ENCODE results near the gene LARGE2. TPM values are rescaled to one million over a fixed set of nuclear protein-coding genes. Genes with fewer than 3 reads are reported as not detected.

The LARGE2 gene
- total RNA-seq, 1 experiment from 2014 or later, result 108 TPM

DNA sequence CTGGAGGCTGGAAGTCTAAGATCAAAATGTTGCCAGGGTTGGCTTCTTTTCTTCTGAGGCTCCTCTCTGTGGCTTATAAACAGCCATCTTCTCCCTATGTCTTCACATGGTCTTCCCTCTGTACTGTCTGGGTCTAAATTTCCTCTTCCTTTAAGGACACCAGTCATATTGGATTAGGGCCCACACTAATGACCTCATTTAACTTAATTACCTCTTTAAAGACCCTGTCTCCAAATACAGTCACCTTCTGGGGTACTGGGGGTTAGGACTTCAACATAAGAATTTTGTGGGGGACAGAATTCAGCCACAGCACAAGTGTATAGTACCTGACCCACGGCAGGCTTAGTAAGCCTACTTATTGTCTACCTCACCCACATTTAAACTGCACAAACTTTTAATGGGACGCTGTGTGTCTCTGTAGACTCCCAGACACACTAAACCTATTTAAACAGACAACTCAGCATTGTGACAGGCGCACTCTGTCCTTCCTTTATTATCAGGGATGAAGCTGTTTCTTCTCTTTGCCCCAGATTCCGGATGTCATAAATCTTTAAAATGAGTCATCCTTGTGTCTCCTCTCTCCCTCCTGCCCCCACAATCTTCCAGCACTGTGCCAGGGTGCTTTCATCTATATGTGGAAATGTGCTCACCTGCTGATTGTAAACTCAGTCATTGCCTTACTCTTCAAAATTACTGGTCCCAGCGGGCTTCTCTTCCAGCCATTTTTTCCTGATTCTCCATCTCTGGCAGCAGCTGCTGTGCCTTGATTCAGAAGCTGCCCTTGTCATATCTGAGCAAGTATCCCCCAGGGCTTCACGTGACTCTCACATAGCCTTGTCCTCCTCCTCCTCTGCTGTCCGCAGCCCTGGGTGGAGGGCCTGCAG lies 42.4 kb upstream of the LARGE2 start:
- H4K91ac ChIP-seq (ENCODE audit: insufficient read length, low read depth, low read length), result no peak overlapping the region
- no peak for DNase-seq
- H3K9ac ChIP-seq (ENCODE audit: extremely low read depth, insufficient read length, low read length), result no peak overlapping the region
- Mint-ChIP-seq H3K9me3 (no peaks in the 10 kb centered on the region), H3K4me1 (peaks cover 21 to 26% of the 10 kb centered on the region in 2 experiments), H3K4me3 (no peak overlapping the region), H3K27ac (no peak overlapping the region; a peak in 1 of 7 replicates), H3K36me3 (ENCODE audit: insufficient read depth in 1 of 3, low read depth in 3 of 3) (peaks cover 0 to 14% (median 1%) of the 10 kb centered on the region in 3 experiments; a peak in 3 of 7 replicates), H3K27me3 (ENCODE audit: low read depth) (peaks cover 8% of the 10 kb centered on the region)
- H2BK15ac ChIP-seq (ENCODE audit: low read depth, low read length), result no peak overlapping the region
- TF ChIP-seq, protein P1, sequence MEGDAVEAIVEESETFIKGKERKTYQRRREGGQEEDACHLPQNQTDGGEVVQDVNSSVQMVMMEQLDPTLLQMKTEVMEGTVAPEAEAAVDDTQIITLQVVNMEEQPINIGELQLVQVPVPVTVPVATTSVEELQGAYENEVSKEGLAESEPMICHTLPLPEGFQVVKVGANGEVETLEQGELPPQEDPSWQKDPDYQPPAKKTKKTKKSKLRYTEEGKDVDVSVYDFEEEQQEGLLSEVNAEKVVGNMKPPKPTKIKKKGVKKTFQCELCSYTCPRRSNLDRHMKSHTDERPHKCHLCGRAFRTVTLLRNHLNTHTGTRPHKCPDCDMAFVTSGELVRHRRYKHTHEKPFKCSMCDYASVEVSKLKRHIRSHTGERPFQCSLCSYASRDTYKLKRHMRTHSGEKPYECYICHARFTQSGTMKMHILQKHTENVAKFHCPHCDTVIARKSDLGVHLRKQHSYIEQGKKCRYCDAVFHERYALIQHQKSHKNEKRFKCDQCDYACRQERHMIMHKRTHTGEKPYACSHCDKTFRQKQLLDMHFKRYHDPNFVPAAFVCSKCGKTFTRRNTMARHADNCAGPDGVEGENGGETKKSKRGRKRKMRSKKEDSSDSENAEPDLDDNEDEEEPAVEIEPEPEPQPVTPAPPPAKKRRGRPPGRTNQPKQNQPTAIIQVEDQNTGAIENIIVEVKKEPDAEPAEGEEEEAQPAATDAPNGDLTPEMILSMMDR (conservative IDR thresholded peaks at IDR 0.05), result no peak
- H2AFZ ChIP-seq (ENCODE audit: low read length), result no peak overlapping the region
- H3K4me2 ChIP-seq (ENCODE audit: insufficient read depth, insufficient read length, low read length), result no peak overlapping the region
- no peaks in the 10 kb centered on the region for H4K20me1 ChIP-seq (ENCODE audit: control insufficient read depth, insufficient read depth, insufficient read length)
- H2BK20ac ChIP-seq (ENCODE audit: low read depth, low read length, poor library complexity, severe bottlenecking), result no peak overlapping the region
- no peaks in the 10 kb centered on the region for H3K79me2 ChIP-seq (ENCODE audit: insufficient read depth, low read length)
- no peaks in the 10 kb centered on the region for H3K9me3 ChIP-seq (ENCODE audit: control insufficient read depth, low read depth, low read length)
- H3K23me2 ChIP-seq (ENCODE audit: insufficient read length, low read depth, low read length, poor library complexity, severe bottlenecking), result no peaks in the 10 kb centered on the region
- H2BK5ac ChIP-seq (ENCODE audit: insufficient read length, low read length), result no peak overlapping the region
- no CpG with 5 or more reads among the region's 7 CpGs for WGBS (ENCODE audit: extremely low coverage, insufficient read length, low lambda C conversion rate)
- H3K14ac ChIP-seq (ENCODE audit: insufficient read depth, low read length), result no peak overlapping the region
- no peak overlapping the region for H3K56ac ChIP-seq (ENCODE audit: insufficient read length, low read depth, low read length)
- no peaks in the 10 kb centered on the region for H3K79me1 ChIP-seq (ENCODE audit: insufficient read depth, low read depth, low read length, poor library complexity, severe bottlenecking)
- H3K23ac ChIP-seq (ENCODE audit: insufficient read length, low read depth, low read length), result no peak overlapping the region
- no peak overlapping the region for H3T11ph ChIP-seq (ENCODE audit: low read length)
- no peak overlapping the region for H2BK12ac ChIP-seq (ENCODE audit: insufficient read length, low read depth, low read length)
- H3K4ac ChIP-seq (ENCODE audit: low read depth, low read length), result no peak overlapping the region
- H3K27me3 ChIP-seq (ENCODE audit: insufficient read depth, low read length), result no peaks in the 10 kb centered on the region
- H3K18ac ChIP-seq (ENCODE audit: insufficient read length, low read depth, low read length), result no peak overlapping the region
- no peak overlapping the region for H4K5ac ChIP-seq (ENCODE audit: insufficient read length, low read depth, low read length)
- no peak overlapping the region for H3K27ac ChIP-seq (ENCODE audit: insufficient read length, low read depth, low read length)
- H3K4me1 ChIP-seq (ENCODE audit: insufficient read depth, low read length), result peaks cover 2% of the 10 kb centered on the region; the same call in 1 of the 2 replicates
- no peak overlapping the region for H4K8ac ChIP-seq (replicated peaks; ENCODE audit: insufficient read length, low read depth, low read length)
- no peak overlapping the region for H2AK5ac ChIP-seq (ENCODE audit: insufficient read length, low read length)
- no peak overlapping the region for H2BK120ac ChIP-seq (ENCODE audit: low read depth, low read length, poor library complexity, severe bottlenecking)
